Loucy (cell line): ENCODE data around the gene RBAK.
"Not testable (repeated sequence)": the region's sequence is repeated elsewhere in the genome, so short reads cannot be mapped to it uniquely, and the experiment has no call there.

Experiments
- H2AFZ ChIP-seq: fragments of 200-600 bp; sonication (generic); 2 replicates; pipeline ENCODE4 v1.6.0; 2016; ENCODE audit warnings: antibody characterized with exemption, mild to moderate bottlenecking, low read length, moderate library complexity
- H3F3A ChIP-seq: fragments of 200-600 bp; 2 replicates; pipeline ENCODE4 v1.6.0; 2016; ENCODE audit warnings: antibody characterized with exemption, low read depth, mild to moderate bottlenecking
- H3K27me3 ChIP-seq: fragments of 200-600 bp; sonication (generic); 2 replicates; pipeline ENCODE4 v1.6.1; 2014; ENCODE audit warnings: low read length, mild to moderate bottlenecking; ENCODE audit not compliant: insufficient read depth, poor library complexity, severe bottlenecking
- H3K36me3 ChIP-seq: fragments of 200-600 bp; sonication (generic); 2 replicates; pipeline ENCODE4 v1.6.1; 2016; ENCODE audit warnings: low read length; ENCODE audit not compliant: insufficient read depth
- H3K4me1 ChIP-seq: fragments of 200-600 bp; sonication (generic); 2 replicates; pipeline ENCODE4 v1.5.1; 2014; ENCODE audit warnings: low read length, mild to moderate bottlenecking; ENCODE audit not compliant: insufficient read depth, poor library complexity, severe bottlenecking
- H3K4me2 ChIP-seq: fragments of 200-600 bp; sonication (generic); 2 replicates; pipeline ENCODE4 v1.6.0; 2014; ENCODE audit warnings: antibody characterized with exemption, low read length, low read depth, mild to moderate bottlenecking; ENCODE audit not compliant: poor library complexity, severe bottlenecking
- H3K4me3 ChIP-seq: fragments of 200-600 bp; sonication (generic); 2 replicates; pipeline ENCODE4 v1.5.1; 2014; ENCODE audit warnings: low read length, mild to moderate bottlenecking, mixed read lengths; ENCODE audit not compliant: poor library complexity, severe bottlenecking
- H3K79me2 ChIP-seq: fragments of 200-600 bp; sonication (generic); 2 replicates; pipeline ENCODE4 v1.6.1; 2014; ENCODE audit warnings: low read length; ENCODE audit not compliant: insufficient read depth
- H3K9ac ChIP-seq: fragments of 200-600 bp; sonication (generic); 2 replicates; pipeline ENCODE4 v1.6.0; 2014; ENCODE audit warnings: mild to moderate bottlenecking, low read depth, low read length, moderate library complexity; ENCODE audit not compliant: poor library complexity, severe bottlenecking
- H3K9me2 ChIP-seq: fragments of 200-600 bp; sonication (generic); replicated peaks from 2 replicates; pipeline ENCODE4 v1.6.1; 2016; ENCODE audit warnings: low read depth, low read length, mixed read lengths
- H3K9me3 ChIP-seq: fragments of 200-600 bp; sonication (generic); 2 replicates; pipeline ENCODE4 v1.6.1; 2014; ENCODE audit warnings: mild to moderate bottlenecking, antibody characterized with exemption, low read length, low read depth; ENCODE audit not compliant: insufficient read depth
- H4K20me1 ChIP-seq: fragments of 200-600 bp; sonication (generic); 2 replicates; pipeline ENCODE4 v1.6.0; 2014; ENCODE audit warnings: antibody characterized with exemption, low read length, mild to moderate bottlenecking; ENCODE audit not compliant: insufficient read depth, poor library complexity, severe bottlenecking
- CTCF ChIP-seq: fragments of 200-600 bp; sonication (generic); conservative IDR thresholded peaks from 2 replicates; pipeline ENCODE4 v1.5.1; 2014; ENCODE audit warnings: mild to moderate bottlenecking, antibody characterized with exemption, low read length
- EZH2phosphoT487 ChIP-seq: fragments of 200-600 bp; IDR thresholded peaks from 2 replicates; pipeline ENCODE4 v1.6.1; 2018; ENCODE audit warnings: antibody characterized with exemption, mild to moderate bottlenecking, moderate library complexity, borderline replicate concordance

Gene RBAK

DNA sequence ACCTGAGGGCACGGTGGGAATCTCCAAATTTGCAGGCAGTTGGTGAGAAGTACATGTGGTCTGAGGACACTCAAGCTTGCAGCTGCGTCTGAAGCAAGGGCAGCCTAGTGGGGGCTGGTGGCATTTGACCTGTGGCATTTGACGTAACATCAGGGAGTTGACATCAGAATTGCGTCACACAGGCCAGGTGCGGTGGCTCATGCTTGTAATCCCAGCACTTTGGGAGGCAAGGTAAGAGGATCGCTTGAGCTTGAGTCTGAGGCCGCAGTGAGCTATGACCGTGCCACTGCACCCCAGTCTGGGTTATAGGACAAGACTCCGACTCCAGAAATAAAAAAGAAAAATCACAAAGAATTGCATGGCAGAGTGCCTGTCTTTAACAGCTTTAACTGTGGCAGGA, 25.6 kb upstream of the RBAK start:
- H3K27me3 ChIP-seq, result no peaks in the 10 kb centered on the region
- no peak overlapping the region for H3K4me3 ChIP-seq
- no peaks in the 10 kb centered on the region for H3K79me2 ChIP-seq
- H3K4me1 ChIP-seq, result no peaks in the 10 kb centered on the region
- no peak overlapping the region for H2AFZ ChIP-seq
- no peak overlapping the region for H3K4me2 ChIP-seq
- H4K20me1 ChIP-seq, result no peaks in the 10 kb centered on the region
- no peak overlapping the region for H3K9ac ChIP-seq
- no peak for TF ChIP-seq CTCF
- no peak for TF ChIP-seq EZH2phosphoT487
- H3K9me3 ChIP-seq, result no peaks in the 10 kb centered on the region
- no peaks in the 10 kb centered on the region for H3K9me2 ChIP-seq
- H3K36me3 ChIP-seq, result no peaks in the 10 kb centered on the region
- H3F3A ChIP-seq, result no peaks in the 10 kb centered on the region

DNA sequence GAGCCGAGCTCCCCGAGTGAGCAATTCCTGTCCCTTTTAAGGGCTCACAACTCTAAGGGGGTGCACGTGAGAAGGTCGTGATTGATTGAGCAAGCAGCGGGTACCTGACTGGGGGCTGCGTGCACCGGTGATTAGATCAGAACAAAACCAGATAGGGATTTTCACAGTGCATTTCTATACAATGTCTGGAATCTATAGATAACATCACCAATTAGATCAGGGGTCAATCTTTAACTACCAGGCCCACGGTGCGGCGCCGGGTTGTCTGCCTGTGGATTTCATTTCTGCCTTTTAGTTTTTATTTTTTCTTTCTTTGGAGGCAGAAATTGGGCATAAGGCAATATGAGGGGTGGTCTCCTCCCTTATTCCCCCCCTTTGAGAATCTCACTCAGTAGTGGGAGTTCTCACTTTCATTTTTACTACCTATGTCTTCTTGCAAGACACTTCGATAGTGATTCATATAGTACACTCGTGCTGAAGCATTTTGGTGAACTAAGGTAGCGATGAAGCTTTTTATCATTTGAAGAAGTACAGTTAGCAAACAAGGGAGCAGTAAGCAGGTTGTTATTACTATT, 24.6 kb upstream of the RBAK start:
- not testable (repeated sequence) for H3K79me2 ChIP-seq, H3K9me2 ChIP-seq, H2AFZ ChIP-seq, H3K9ac ChIP-seq, H3K27me3 ChIP-seq, H3K4me1 ChIP-seq, H4K20me1 ChIP-seq, H3K9me3 ChIP-seq, H3K4me2 ChIP-seq, H3K36me3 ChIP-seq, H3K4me3 ChIP-seq, H3F3A ChIP-seq

DNA sequence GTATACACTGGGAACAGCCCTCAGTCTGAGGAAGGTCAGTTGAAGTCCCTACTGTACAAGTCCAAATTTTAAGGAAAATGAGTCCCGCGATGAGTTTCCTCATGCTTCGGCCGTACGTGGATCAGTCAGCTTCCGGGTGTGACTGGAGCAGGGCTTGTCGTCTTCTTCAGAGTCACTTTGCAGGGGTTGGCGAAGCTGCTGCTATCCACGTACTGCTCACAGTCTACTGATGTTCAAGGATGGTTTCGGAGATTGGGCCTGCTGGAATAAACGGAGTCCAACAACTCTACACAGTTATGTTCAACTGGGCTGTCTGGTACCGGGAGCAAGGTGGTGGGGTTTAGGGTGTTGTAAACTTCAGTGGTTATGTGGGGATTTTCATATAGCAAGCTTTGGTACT, 22.0 kb upstream of the RBAK start:
- H2AFZ ChIP-seq, H4K20me1 ChIP-seq, H3K4me3 ChIP-seq, H3K9me3 ChIP-seq, H3K4me2 ChIP-seq, H3K9me2 ChIP-seq, H3F3A ChIP-seq, H3K9ac ChIP-seq, H3K27me3 ChIP-seq, H3K79me2 ChIP-seq, H3K4me1 ChIP-seq, H3K36me3 ChIP-seq: not testable (repeated sequence)

DNA sequence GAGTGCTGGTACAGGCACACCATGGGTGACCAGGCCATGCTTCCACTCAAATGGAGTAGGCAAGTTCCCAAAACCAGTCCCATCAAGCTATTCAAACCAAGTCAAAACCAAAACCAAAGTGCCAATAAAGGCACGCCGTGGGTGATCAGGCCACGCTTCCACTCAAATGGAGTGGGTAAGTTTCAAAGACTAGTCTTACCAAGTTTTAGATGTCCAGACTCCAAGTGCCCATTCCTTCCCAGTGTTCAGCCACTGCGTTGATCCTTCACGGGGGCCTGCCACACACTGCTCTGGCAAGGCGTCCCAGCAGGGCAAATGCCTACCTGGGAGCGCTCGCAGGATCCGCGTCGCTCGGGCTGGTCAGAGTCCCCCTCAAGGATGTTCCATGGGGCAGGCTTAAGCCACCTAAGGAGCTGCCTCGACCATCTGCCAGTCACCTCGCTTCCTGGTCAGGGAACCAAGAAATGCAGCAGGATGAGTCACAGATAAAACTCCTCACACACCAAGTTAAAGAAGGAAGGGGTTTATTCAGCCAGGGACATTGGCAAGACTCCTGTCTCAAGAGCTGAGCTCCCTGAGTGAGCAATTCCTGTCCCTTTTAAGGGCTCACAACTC, 17.8 kb upstream of the RBAK start:
- H3K4me2 ChIP-seq, H4K20me1 ChIP-seq, H3K4me3 ChIP-seq, H3K36me3 ChIP-seq, H3K4me1 ChIP-seq, H3K9ac ChIP-seq, H3K27me3 ChIP-seq, H3F3A ChIP-seq, H3K79me2 ChIP-seq, H3K9me3 ChIP-seq, H2AFZ ChIP-seq, H3K9me2 ChIP-seq: not testable (repeated sequence)

GRCh38 chr7:5033186-5033585, 12.5 kb upstream of the RBAK start:
- H3K9me3 ChIP-seq, H3K36me3 ChIP-seq, H3K9ac ChIP-seq, H2AFZ ChIP-seq, H3K4me1 ChIP-seq, H4K20me1 ChIP-seq, H3K4me3 ChIP-seq, H3K9me2 ChIP-seq, H3K27me3 ChIP-seq, H3F3A ChIP-seq, H3K79me2 ChIP-seq, H3K4me2 ChIP-seq: not testable (repeated sequence)
